SK-N-SH (cell line): ENCODE results near the gene NOP16. TPM values are rescaled to one million over a fixed set of nuclear protein-coding genes. Genes with fewer than 3 reads are reported as not detected.

Experiments used
- CTCF ChIA-PET: fragments of 300-600, 350-600 bp; formaldehyde crosslinking; extraction: SDS; loops from one replicate; lab custom pipeline; 2021; lab: Yijun Ruan, JAX
- POLR2A ChIA-PET: fragments of 350-600 bp; sonication (Branson Sonifier 250); formaldehyde crosslinking; extraction: SDS; loops from one replicate; lab custom pipeline; 2020; ENCODE audit warnings: antibody characterized with exemption, inconsistent platforms; lab: Yijun Ruan, JAX
- DNase-seq: peaks from one replicate; pipeline ENCODE4 v3.0.0; 2012
- H2AFZ ChIP-seq: fragments of 200-600 bp; sonication (generic); 2 replicates; pipeline ENCODE4 v1.8.1; 2016; ENCODE audit warnings: antibody characterized with exemption, mild to moderate bottlenecking, low read depth
- H3F3A ChIP-seq: fragments of 200-600 bp; sonication (generic); replicated peaks from 2 replicates; pipeline ENCODE3; 2016; ENCODE audit warnings: antibody characterized with exemption, mild to moderate bottlenecking; ENCODE audit not compliant: insufficient read depth
- H3K27ac ChIP-seq, 2 experiments: fragments of 200-500 bp in 1 of 2; fragments of 200-600 bp in 1 of 2; sonication (Bioruptor generic) in 1 of 2; sonication (generic), shearing (Covaris generic) in 1 of 2; 2 replicates each; pipeline versions ENCODE4 v1.5.1 to v1.6.1; 2014 to 2016; ENCODE audit warnings: low read depth in 2 of 2, inconsistent platforms in 1 of 2, low read length in 1 of 2, mild to moderate bottlenecking in 1 of 2, mixed read lengths in 1 of 2
- H3K27me3 ChIP-seq: fragments of 200-600 bp; sonication (generic), shearing (Covaris generic); 2 replicates; pipeline ENCODE4 v1.6.1; 2016; ENCODE audit warnings: mixed run types; ENCODE audit not compliant: insufficient read depth
- H3K36me3 ChIP-seq, 2 experiments: fragments of 200-500 bp in 1 of 2; fragments of 200-600 bp in 1 of 2; sonication (Bioruptor generic) in 1 of 2; sonication (generic) in 1 of 2; replicated peaks in 1 of 2; 2 replicates each; pipeline versions ENCODE3 to v1.5.1; 2014 to 2016; ENCODE audit warnings: low read length in 1 of 2, mild to moderate bottlenecking in 1 of 2; ENCODE audit not compliant: insufficient read depth in 2 of 2, control insufficient read depth in 1 of 2
- H3K4me1 ChIP-seq, 2 experiments: fragments of 200-500 bp in 1 of 2; fragments of 200-600 bp in 1 of 2; sonication (Bioruptor generic) in 1 of 2; sonication (generic), shearing (Covaris generic) in 1 of 2; 2 replicates each; pipeline versions ENCODE4 v1.5.1 to v1.6.1; 2014 to 2016; ENCODE audit warnings: low read depth in 1 of 2, low read length in 1 of 2, mixed run types in 1 of 2; ENCODE audit not compliant: insufficient read depth in 2 of 2, control insufficient read depth in 1 of 2
- H3K4me2 ChIP-seq: fragments of 200-600 bp; sonication (generic), shearing (Covaris generic); 2 replicates; pipeline ENCODE4 v1.6.1; 2017; ENCODE audit warnings: mixed run types
- H3K4me3 ChIP-seq, 2 experiments: fragments of 200-500 bp in 1 of 2; fragments of 200-600 bp in 1 of 2; sonication (Bioruptor generic) in 1 of 2; sonication (generic), shearing (Covaris generic) in 1 of 2; 2 replicates each; pipeline versions ENCODE4 v1.5.1 to v1.8.1; 2014 to 2016; ENCODE audit warnings: low read depth in 2 of 2, inconsistent platforms in 1 of 2, low read length in 1 of 2, mild to moderate bottlenecking in 1 of 2, mixed read lengths in 1 of 2, moderate library complexity in 1 of 2
- H3K79me2 ChIP-seq: fragments of 200-600 bp; sonication (generic); 2 replicates; pipeline ENCODE4 v1.8.1; 2017; ENCODE audit warnings: mild to moderate bottlenecking; ENCODE audit not compliant: insufficient read depth
- H3K9ac ChIP-seq: fragments of 200-600 bp; sonication (generic); 2 replicates; pipeline ENCODE4 v1.6.1; 2017; ENCODE audit warnings: mixed run types
- H3K9me2 ChIP-seq: fragments of 200-600 bp; sonication (generic); 2 replicates; pipeline ENCODE4 v1.6.1; 2017; ENCODE audit warnings: mixed run types
- H3K9me3 ChIP-seq: fragments of 200-600 bp; sonication (generic); 2 replicates; pipeline ENCODE4 v1.6.1; 2017; ENCODE audit warnings: mixed run types, mild to moderate bottlenecking, moderate library complexity
- H4K20me1 ChIP-seq: fragments of 200-600 bp; sonication (generic); 2 replicates; pipeline ENCODE4 v1.6.1; 2017; ENCODE audit warnings: mild to moderate bottlenecking, mixed run types; ENCODE audit not compliant: insufficient read depth
- CHD2 ChIP-seq: fragments of 150-350 bp; IDR thresholded peaks from 2 replicates; pipeline ENCODE4 v1.6.1; 2018; ENCODE audit warnings: low read length; ENCODE audit not compliant: partially characterized antibody
- FOXM1 ChIP-seq: IDR thresholded peaks from 2 replicates; pipeline ENCODE4 v1.4.0; 2012; ENCODE audit warnings: low read depth, mild to moderate bottlenecking
- GABPA ChIP-seq: IDR thresholded peaks from 2 replicates; pipeline ENCODE4 v1.4.0; 2012; ENCODE audit warnings: low read depth, mild to moderate bottlenecking
- GATA2 ChIP-seq: sonication (generic); formaldehyde crosslinking; IDR thresholded peaks from 2 replicates; pipeline ENCODE4 v1.5.0; 2020; ENCODE audit warnings: mild to moderate bottlenecking, missing genetic modification reagents
- NRF1 ChIP-seq: IDR thresholded peaks from 2 replicates; pipeline ENCODE4 v1.6.1; 2012; ENCODE audit warnings: low read depth, mild to moderate bottlenecking, low read length
- RAD21 ChIP-seq: IDR thresholded peaks from 2 replicates; pipeline ENCODE4 v1.6.1; 2012; ENCODE audit warnings: mild to moderate bottlenecking, low read length
- SIN3A ChIP-seq: IDR thresholded peaks from 2 replicates; pipeline ENCODE4 v1.6.1; 2012; ENCODE audit warnings: low read depth, mild to moderate bottlenecking, low read length, moderate library complexity, borderline replicate concordance
- TAF1 ChIP-seq: IDR thresholded peaks from 2 replicates; pipeline ENCODE4 v1.6.1; 2012; ENCODE audit warnings: low read depth, mild to moderate bottlenecking, low read length, moderate library complexity, borderline replicate concordance
- WGBS: methylation state at CpG from one replicate; pipeline ENCODE4 v1.1.6; 2017; ENCODE audit warnings: low lambda C conversion rate; 5-methylcytosine and 5-hydroxymethylcytosine counted together
- polyA plus RNA-seq, 3 experiments: library from polyadenylated mRNA; depleted of rRNA; stranded (reverse); fragments of >200 nt; gene quantifications; 2 replicates each; pipeline ENCODE4 v1.2.3, GENCODE V29; 2012
- TF ChIP-seq, protein P1 (sequence below): IDR thresholded peaks from 2 replicates; pipeline ENCODE4 v1.4.0; 2012; ENCODE audit warnings: low read depth, borderline replicate concordance
- TF ChIP-seq, protein P2 (sequence below): IDR thresholded peaks from 2 replicates; pipeline ENCODE4 v1.4.0; 2012; ENCODE audit warnings: low read depth, borderline replicate concordance
- TF ChIP-seq, protein P3 (sequence below): IDR thresholded peaks from 2 replicates; pipeline ENCODE4 v1.6.1; 2012; ENCODE audit warnings: mild to moderate bottlenecking, low read depth, low read length, moderate library complexity
- TF ChIP-seq, protein P4 (sequence below): IDR thresholded peaks from 2 replicates; pipeline ENCODE4; 2012
- TF ChIP-seq, protein P5 (sequence below): fragments of 150-350 bp; IDR thresholded peaks from 2 replicates; pipeline ENCODE4 v1.6.1; 2016; ENCODE audit warnings: mild to moderate bottlenecking, low read depth, low read length

NOP16 gene
- polyA plus RNA-seq, 1 of the 3 experiments (the other 2 are of a cell fraction), result 158 TPM

DNA sequence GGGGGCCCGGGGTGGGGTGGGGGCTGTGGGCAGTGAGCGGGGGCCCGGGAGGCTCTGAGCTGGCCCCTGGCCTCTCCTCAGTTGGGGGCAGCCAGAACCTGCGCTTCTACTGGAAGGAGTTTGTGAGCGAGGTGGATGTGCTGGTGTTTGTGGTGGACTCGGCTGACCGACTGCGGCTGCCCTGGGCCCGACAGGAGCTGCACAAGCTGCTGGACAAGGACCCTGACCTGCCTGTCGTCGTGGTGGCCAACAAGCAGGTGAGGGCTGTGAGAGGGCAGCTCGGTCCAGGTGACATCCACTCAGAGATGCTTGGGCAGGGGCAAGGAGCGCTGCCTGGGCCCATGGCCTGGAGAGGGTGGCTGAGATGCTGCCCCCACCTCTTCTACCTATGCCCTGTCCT is 19.7 kb downstream of the NOP16 start:
- H3K36me3 ChIP-seq, result peaks cover 4 to 25% of the 10 kb centered on the region in 2 experiments
- WGBS, result 90% methylated on average over 11 of the region's 13 CpGs
- no peaks in the 10 kb centered on the region for H3K79me2 ChIP-seq
- TF ChIP-seq CHD2 (no peak), GABPA (no peak), SIN3A (no peak), NRF1 (no peak), TAF1 (no peak), FOXM1 (no peak), GATA2 (no peak), RAD21 (no peak)
- TF ChIP-seq, protein P1, sequence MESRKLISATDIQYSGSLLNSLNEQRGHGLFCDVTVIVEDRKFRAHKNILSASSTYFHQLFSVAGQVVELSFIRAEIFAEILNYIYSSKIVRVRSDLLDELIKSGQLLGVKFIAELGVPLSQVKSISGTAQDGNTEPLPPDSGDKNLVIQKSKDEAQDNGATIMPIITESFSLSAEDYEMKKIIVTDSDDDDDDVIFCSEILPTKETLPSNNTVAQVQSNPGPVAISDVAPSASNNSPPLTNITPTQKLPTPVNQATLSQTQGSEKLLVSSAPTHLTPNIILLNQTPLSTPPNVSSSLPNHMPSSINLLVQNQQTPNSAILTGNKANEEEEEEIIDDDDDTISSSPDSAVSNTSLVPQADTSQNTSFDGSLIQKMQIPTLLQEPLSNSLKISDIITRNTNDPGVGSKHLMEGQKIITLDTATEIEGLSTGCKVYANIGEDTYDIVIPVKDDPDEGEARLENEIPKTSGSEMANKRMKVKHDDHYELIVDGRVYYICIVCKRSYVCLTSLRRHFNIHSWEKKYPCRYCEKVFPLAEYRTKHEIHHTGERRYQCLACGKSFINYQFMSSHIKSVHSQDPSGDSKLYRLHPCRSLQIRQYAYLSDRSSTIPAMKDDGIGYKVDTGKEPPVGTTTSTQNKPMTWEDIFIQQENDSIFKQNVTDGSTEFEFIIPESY, result no peak
- TF ChIP-seq, protein P2, sequence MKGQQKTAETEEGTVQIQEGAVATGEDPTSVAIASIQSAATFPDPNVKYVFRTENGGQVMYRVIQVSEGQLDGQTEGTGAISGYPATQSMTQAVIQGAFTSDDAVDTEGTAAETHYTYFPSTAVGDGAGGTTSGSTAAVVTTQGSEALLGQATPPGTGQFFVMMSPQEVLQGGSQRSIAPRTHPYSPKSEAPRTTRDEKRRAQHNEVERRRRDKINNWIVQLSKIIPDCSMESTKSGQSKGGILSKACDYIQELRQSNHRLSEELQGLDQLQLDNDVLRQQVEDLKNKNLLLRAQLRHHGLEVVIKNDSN, result no peak
- TF ChIP-seq, protein P3, sequence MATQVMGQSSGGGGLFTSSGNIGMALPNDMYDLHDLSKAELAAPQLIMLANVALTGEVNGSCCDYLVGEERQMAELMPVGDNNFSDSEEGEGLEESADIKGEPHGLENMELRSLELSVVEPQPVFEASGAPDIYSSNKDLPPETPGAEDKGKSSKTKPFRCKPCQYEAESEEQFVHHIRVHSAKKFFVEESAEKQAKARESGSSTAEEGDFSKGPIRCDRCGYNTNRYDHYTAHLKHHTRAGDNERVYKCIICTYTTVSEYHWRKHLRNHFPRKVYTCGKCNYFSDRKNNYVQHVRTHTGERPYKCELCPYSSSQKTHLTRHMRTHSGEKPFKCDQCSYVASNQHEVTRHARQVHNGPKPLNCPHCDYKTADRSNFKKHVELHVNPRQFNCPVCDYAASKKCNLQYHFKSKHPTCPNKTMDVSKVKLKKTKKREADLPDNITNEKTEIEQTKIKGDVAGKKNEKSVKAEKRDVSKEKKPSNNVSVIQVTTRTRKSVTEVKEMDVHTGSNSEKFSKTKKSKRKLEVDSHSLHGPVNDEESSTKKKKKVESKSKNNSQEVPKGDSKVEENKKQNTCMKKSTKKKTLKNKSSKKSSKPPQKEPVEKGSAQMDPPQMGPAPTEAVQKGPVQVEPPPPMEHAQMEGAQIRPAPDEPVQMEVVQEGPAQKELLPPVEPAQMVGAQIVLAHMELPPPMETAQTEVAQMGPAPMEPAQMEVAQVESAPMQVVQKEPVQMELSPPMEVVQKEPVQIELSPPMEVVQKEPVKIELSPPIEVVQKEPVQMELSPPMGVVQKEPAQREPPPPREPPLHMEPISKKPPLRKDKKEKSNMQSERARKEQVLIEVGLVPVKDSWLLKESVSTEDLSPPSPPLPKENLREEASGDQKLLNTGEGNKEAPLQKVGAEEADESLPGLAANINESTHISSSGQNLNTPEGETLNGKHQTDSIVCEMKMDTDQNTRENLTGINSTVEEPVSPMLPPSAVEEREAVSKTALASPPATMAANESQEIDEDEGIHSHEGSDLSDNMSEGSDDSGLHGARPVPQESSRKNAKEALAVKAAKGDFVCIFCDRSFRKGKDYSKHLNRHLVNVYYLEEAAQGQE, result no peak
- TF ChIP-seq, protein P4, sequence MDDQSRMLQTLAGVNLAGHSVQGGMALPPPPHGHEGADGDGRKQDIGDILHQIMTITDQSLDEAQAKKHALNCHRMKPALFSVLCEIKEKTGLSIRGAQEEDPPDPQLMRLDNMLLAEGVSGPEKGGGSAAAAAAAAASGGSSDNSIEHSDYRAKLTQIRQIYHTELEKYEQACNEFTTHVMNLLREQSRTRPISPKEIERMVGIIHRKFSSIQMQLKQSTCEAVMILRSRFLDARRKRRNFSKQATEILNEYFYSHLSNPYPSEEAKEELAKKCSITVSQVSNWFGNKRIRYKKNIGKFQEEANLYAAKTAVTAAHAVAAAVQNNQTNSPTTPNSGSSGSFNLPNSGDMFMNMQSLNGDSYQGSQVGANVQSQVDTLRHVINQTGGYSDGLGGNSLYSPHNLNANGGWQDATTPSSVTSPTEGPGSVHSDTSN, result no peak
- TF ChIP-seq, protein P5, sequence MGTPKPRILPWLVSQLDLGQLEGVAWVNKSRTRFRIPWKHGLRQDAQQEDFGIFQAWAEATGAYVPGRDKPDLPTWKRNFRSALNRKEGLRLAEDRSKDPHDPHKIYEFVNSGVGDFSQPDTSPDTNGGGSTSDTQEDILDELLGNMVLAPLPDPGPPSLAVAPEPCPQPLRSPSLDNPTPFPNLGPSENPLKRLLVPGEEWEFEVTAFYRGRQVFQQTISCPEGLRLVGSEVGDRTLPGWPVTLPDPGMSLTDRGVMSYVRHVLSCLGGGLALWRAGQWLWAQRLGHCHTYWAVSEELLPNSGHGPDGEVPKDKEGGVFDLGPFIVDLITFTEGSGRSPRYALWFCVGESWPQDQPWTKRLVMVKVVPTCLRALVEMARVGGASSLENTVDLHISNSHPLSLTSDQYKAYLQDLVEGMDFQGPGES, result no peak
- TF ChIP-seq, all 33 proteins: peak for 0
- POLR2A ChIA-PET, result no interaction called here
- Histone ChIP-seq H3K27ac (no peak overlapping the region), H3K9ac (no peak overlapping the region), H3F3A (peaks cover 1% of the 10 kb centered on the region), H2AFZ (no peak overlapping the region), H3K27me3 (no peaks in the 10 kb centered on the region), H3K9me2 (no peaks in the 10 kb centered on the region), H3K4me3 (no peak overlapping the region), H3K9me3 (no peaks in the 10 kb centered on the region), H4K20me1 (no peaks in the 10 kb centered on the region), H3K4me2 (no peak overlapping the region), H3K4me1 (peaks cover 0 to 11% of the 10 kb centered on the region in 2 experiments; a peak in 1 of 4 replicates)
- no peak for DNase-seq
- CTCF ChIA-PET, result interaction anchor here (0.9 kb wide), 1 partner anchor 639 kb away, joined by 3 read pairs; no protein-coding TSS in a partner anchor
